Germinal center (tissue), 1 donor: ENCODE measurements around the gene APBA3.

Source experiments
- DNase-seq: peaks from one replicate; pipeline ENCODE4 v3.0.0; 2012; ENCODE audit warnings: mixed read lengths, low spot score

The APBA3 gene

GRCh38 chr19:3716147-3716668, 45.3 kb downstream of the APBA3 start:
- DNase-seq = no peak

- DNase-seq = no peak
Observed at GRCh38 chr19:3712663-3713611, 48.6 kb downstream of the APBA3 start.

- no peak for DNase-seq
Observed at GRCh38 chr19:3710265-3710812, 51.2 kb downstream of the APBA3 start.

GRCh38 chr19:3708207-3708931, 53.1 kb downstream of the APBA3 start, which contains the start of gene TJP3:
TJP3 (plus strand) TSS chr19:3708384; CDS start chr19:3728433, 20,049 bp downstream.
- no peak for DNase-seq

- no peak for DNase-seq
Observed at GRCh38 chr19:3707868-3708206, 53.7 kb downstream of the APBA3 start.

- DNase-seq = no peak
Observed at GRCh38 chr19:3701200-3701599, 60.3 kb downstream of the APBA3 start.
